GM11168 (cell line): ENCODE measurements around the gene PCSK4.

Experiments used
- in situ Hi-C: fragments of 300-500 bp; cut with MboI; formaldehyde crosslinking; loops from one replicate; pipeline ENCODE4 v1.12.0; 2022; ENCODE audit warnings: low sequenced_read_pairs; ENCODE audit not compliant: unreplicated experiment

The PCSK4 gene

GRCh38 chr19:1457031-1457739 is 33.0 kb downstream of the PCSK4 start:
- in situ Hi-C loops: no loop called here

- in situ Hi-C loops: no loop called here
Observed at GRCh38 chr19:1456121-1456900, 33.8 kb downstream of the PCSK4 start.

GRCh38 chr19:1455336-1456120 is 34.6 kb downstream of the PCSK4 start:
- in situ Hi-C loops: no loop called here

GRCh38 chr19:1455002-1455335 is 35.2 kb downstream of the PCSK4 start:
- in situ Hi-C loops: no loop called here

GRCh38 chr19:1453525-1454364 is 36.4 kb downstream of the PCSK4 start:
- in situ Hi-C loops: no loop called here

GRCh38 chr19:1452802-1453524 is 37.2 kb downstream of the PCSK4 start:
- in situ Hi-C loops: no loop called here

- in situ Hi-C loops: no loop called here
Observed at GRCh38 chr19:1451916-1452801, 38.0 kb downstream of the PCSK4 start.

GRCh38 chr19:1450735-1451731 is 39.1 kb downstream of the PCSK4 start:
- in situ Hi-C loops: no loop called here

- in situ Hi-C loops: no loop called here
Observed at GRCh38 chr19:1449467-1450442, 40.4 kb downstream of the PCSK4 start, which contains the start of gene APC2. Gene APC2 (plus strand): TSS chr19:1450121. CDS start chr19:1453002, 2,881 bp downstream.

- in situ Hi-C loops: no loop called here
Observed at GRCh38 chr19:1447944-1448343, 42.2 kb downstream of the PCSK4 start.

- in situ Hi-C loops: no loop called here
Observed at GRCh38 chr19:1447504-1447903, 42.6 kb downstream of the PCSK4 start.

- in situ Hi-C loops: no loop called here
Observed at GRCh38 chr19:1446713-1447481, 43.3 kb downstream of the PCSK4 start.

- in situ Hi-C loops: no loop called here
Observed at GRCh38 chr19:1445932-1446712, 44.0 kb downstream of the PCSK4 start.

- in situ Hi-C loops: no loop called here
Observed at GRCh38 chr19:1445185-1445931, 44.8 kb downstream of the PCSK4 start.
